Measurements from ENCODE around the gene MT1F.
"Not testable (repeated sequence)": the region's sequence is repeated elsewhere in the genome, so short reads cannot be mapped to it uniquely, and the experiment has no call there.

Gene MT1F

DNA sequence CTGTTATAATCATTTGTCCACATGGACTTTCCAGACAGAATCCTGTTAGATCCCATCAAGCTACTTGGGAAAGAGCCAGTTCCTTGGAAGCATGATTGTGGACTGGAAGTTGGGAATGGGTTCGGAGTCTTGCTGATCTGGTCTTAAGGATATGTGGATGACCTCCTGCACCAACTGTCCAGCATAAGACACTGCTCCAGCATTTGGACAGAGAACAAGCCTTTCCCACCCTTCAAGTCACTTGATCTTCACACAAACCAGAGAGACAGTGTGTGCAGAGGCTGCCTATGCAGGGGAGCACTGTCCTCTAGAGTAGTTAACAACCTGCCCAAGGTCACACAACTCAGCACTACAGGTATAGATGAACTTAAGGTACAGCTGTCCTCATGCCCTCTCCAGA, 11.9 kb upstream of the MT1F start:
- DNase-seq: no peak

DNA sequence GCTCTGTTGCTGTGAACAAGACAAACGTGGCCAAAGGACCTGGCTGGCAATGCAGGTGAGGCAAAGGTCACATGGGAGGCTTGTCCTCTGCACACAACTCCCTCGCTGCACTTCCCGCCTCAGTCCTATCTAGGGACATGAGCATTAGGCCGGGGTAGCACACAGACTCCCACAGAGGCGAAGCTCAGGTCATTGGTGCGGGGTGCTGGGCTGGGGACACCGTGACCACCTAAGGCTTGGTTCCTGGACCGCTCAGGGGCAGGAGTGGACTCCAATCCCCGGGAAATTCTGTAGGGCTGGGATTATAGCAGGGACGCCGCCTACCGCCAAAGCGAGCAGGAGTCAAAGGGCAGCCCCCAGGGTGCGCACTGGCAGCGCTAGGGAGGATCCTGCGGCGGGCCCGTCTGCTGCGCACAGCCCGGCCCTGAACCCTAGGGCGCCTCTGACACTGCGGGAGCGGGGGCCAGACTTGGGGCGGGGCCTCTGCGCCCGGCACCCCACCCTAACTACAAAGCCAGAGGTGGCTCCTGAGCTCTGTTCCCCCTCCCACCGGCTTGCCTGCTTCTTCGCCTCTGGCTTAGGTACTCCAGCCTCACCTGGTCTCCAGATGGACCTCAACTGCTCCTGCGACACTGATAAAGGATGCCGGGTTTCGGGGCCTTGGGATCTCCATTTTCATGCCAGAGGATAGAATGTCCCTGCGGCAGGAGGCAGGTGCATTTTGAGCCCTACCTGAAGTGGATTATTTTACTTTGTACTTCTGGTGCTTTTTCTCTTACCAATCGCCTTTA, 9.9 kb upstream of the MT1F start:
- no peak for DNase-seq

DNA sequence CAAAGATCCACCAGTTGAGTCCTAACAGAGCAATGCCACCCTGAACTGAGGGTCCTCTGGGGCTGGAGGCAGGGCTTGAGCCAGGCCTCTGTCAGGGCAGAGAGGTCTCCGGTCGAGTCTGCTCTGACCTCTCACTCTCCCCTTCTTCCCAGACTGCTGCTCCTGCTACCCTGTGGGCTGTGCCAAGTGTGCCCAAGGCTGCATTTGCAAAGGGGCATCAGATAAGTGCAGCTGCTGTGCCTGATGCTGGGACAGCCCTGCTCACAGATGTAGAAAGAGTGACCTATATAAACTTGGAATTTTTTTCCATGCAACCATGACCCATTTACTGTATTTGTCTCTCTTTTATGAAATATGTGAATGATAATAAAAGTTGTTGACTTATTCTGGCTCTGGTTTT, 8.5 kb upstream of the MT1F start:
- no peak for DNase-seq

DNA sequence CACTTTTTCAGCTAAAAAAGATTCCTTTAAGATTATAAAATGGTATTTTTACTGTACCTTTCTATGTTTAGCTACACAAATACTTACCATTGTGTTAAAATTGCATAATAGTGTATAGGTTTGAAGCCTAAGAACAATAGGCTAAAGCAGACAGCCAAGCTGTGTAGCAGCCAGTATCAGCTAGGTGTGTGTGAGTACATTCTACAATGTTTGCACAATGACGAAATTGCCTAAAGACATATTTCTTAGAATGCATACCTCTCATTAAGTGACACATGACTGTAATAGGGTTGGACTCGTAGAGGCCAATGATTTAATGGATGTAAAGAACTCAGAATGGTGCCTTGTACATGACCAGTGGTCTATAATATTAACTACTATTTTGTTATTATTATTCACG, 7.9 kb upstream of the MT1F start:
- DNase-seq: no peak

DNA sequence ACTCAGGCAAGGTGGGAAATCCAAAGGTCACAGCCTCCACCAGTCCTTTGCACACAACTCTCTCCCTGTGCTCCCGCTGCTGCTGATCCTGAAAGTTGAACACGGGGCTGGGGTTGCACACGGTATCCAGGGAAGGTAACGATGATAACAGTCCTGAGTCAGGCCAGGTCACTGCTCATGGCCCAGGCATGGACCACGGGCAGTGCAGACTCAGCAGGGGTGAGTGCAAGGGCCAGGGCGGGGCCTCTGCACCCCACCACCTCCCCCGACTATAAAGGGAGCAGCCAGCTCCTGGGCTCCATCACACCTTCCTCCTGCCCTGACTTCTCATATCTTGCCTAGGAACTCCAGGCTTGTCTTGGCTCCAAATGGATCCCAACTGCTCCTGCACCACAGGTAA, 6.2 kb upstream of the MT1F start, which contains the start of gene MT1B:
TSS of gene MT1B (plus strand) at position 301 of the 400 bp plus-strand sequence. CDS start at position 369, 68 bp downstream.
- DNase-seq: no peak

DNA sequence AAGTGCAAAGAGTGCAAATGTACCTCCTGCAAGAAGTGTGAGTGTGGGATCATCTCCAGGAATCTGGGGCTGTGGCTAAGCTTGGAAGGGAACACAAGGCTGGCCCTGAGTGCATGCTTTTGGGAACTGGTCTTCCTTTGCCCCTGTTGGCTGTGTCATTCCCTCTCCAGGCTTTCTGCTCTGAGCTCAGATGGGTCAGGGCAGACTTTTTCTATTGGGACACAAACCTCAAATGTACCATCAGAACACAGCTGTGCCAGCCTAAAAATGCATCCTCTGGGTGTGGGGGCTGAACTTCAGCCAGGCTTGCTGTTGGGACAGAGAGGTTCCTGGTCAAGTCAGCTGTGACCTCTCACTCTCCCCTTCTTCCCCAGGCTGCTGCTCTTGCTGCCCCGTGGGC, 5.2 kb upstream of the MT1F start:
- DNase-seq: no peak

DNA sequence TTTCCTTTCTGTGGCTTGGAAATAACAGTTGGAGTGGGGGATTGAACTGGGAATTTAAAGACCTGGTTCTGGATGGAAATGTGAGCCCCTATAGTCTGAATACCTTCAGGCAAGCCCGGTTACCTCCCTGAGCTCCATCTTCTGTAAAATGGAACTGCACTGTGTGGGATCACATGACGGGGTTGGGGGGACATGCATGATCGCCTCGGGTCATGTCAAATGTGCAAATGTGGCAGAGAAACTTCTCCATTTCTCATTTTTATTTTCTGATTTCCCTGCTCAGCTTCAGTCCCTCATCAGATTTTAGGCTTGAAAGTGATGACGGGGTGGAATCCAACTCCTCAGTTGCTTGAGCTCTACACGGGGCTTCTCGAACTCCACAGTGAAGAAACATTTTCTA, 4.5 kb upstream of the MT1F start:
- DNase-seq: no peak

DNA sequence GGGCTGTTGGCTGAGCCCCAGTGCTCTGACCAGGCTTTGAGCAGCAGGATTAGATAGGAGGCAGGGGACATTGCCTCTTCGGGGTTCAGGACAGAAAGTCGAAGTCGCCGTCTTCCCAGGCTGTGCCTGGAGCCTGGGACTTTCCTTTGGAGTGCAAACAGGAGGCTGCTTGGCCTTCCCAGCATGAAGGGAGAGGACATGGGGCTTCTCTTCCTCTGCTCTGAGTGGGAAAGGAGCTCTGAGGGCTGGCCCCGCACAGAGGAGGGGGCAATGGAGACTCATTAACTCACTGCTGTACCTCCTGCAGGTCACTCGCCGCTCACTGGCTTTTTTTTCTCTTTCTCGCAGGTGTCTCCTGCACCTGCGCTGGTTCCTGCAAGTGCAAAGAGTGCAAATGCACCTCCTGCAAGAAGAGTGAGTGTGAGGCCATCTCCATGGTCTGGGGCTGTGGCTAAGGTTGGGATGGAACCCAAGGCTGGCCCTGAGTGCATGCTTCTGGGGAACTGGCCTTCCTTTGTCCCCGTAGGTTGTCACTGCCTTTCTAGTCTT, 642 bp downstream of the MT1F start:
- no peak for DNase-seq

DNA sequence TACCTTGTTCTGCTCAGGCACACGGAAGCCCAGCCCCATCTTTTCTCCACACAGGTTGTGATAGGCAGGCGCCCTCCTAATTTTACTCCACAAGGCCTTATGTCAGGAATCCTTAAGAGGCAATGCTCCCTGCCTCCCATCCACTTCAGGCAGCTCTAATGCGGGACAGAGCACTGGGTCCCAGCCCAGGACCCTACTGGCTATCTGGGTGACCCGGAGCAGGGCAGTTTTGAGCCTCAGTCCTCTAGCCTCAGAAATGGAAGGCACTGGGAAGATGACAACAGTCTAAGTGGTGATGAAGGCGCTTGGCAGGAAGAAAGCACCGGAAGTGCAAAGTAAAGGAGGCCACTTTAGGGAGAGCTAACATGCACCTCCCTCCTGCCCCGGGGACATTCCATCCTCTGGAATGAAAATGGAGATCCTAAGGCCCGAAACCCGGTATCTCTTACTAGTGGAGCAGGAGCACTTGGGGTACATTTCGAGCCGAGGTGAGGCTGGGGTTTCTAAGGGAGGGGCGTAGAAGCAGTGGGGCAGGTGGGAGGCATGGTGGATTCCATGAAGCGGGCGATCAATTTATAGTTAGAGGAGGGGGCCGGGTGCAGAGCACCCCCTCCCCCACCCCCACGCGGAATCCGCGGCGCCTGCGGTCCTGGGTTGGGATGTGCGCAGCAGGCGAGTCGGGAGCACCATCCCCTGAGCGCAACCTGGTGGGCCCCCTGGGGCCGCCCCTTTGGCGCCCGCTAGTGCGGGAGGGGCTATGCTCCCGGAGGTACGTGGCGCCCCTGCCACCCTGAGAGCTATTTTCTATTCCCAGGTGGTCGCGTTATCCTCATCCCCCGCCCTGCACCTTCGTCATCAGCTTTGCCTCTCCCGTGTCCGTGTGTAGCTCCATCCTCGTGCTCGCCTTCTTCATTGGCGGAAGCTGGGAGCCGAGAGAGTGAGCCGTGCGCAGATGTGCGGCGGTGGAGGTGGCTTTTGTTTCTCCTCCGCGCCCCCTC, 4.9 kb downstream of the MT1F start:
- no peak for DNase-seq

DNA sequence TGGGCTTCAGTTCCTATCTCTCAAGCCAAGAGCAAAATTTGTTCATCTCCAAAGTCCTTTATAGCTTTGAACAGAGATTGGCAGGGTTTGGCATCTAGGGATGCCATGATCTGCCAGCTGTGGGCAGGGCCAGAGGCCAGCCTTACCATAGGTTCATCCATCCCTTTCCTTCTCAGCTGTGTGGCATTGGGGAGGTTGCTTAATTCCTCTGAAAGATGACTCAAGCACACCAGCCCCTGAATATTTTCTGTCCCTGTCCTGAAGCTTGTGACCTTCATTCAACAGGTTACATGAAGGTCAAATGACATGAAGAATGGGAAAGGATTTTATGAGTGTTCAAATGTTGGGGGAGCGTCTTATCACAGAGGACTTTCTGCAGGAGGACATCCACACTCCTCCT, 6.7 kb downstream of the MT1F start:
- DNase-seq: no peak

DNA sequence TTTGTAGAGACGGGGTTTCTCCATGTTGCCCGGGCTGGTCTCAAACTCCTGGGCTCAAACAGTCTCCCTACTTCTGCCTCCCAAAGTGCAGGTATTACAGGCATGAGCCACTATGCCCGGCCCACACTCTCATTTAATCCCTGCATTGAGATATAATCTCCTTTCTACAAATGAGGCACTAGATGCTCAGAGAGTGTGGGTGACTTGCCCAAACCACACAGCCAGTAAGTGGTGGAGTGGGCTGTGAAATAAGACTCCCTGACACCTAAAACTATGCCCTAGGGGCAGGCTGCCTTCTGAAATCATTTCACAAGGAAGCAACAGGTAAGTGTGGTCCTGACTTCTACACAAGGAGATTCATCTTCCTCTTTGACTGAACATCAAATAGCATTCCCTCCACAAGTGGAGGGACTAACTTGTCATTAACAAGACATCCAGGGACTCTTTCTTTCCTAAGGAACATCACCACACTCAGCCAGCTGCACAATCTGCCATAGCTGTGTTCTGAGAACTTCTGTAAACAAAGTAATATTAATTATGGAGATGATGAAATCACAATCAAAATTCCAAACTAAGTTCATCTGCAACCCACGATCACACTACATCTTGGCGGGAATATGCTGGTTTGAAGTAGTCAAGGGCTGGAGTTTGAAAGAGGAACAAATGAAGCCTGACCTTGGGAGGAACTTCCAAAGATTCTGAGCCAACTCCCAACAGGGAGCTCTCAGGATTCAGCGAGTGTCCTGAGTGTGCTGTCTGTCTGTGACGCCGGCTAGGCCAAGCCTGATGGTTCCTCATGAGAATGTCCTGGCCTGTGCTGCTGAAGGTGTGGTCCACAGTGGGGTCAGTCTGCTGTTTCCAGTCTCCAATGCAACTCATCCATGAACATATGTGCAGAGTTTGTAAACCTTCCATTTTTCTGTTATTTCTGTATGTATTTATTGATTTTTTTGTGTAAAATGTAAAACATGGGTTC, 7.8 kb downstream of the MT1F start:
- DNase-seq: not testable (repeated sequence)

DNA sequence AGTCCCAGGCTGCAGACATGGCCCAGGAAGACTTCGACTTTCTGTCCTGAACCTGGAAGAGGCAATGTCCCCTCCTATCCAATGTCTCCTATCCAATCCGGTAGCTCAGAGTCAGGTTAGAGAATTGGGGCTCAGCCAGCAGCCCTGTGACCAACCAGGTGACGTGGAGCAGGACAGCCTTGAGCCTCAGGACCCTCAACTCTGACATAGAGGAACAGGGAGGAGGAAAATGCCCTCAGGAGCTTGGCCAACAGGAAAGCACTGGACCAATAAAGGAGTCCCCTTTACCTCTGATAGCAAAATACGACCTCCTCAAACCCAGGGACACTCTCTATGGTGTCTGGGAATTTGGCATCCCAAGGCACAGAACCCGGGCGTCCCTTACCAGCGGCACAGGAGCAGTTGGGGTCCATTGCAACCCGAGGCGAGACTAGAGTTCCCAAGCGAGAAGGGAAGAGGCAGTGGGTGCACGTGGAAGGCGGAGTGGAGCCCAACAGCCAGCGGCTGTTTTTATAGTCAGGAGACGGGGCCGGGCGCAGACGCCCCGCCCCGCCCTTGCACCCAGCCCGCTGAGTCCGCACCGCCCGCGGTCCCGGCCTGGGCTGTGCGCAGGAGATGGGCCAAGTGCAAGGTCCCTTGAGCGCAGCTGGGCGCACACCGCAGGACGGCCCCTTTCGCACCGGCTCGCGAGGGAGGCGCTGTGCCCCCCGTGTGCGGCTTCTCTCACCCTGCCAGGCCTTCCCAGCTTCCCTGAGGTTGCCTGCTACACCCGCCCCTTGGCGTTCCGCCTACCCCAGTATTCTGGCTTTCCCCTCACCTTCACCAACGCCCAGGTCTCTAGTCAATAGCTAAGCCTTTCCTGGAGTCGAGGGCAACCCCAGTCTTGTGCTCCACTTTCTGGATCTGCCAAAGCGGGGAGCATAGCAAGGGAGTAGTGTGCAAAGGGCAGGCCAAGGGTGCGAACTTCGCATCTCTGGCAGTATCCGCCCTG, 10.1 kb downstream of the MT1F start, which contains the start of gene MT1G:
TSS of gene MT1G (minus strand) at position 485 of the 991 bp plus-strand sequence. CDS start at position 413, 72 bp downstream.
- DNase-seq: no peak

DNA sequence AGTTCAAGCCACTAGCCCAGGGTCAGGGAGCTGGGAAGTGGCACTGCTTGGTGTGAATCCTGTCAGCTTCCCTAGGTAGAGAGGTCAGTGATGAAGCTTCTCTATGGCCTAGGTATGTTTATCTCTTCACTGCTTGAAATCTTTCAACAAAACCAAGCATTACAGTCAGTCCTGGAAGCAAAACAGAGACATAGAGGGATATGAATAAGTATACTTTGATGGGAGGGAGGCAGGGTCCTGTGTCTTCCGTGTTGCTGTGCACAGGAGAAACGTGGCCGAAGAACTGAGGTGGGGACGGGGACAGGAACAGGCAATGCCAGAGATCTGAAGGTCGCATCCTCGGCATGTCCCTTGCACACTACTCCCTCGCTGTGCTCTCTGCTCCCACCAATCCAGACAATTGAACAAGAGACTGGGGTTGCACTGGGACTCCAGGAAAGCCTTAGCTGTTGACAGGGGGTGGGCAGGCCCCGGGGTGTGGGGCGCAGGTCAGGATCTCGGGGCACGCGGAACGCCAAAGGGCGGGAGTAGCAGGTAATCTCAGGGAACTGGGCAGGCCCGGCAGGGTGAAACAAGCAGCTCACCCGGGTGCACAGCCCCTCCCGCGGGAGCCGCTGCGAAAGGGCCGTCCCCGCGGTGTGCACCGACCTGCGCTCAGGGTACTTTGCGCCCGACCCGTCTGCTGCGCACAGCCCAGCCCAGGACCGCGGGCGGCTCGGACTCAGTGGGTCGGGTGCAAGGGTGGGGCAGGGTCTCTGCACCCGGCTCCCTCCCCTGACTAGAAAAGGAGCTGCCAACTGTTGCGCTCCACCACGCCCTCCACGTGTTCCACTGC, 11.5 kb downstream of the MT1F start, which contains the start of gene MT1H:
TSS of gene MT1H (plus strand) at position 810 of the 835 bp plus-strand sequence. CDS start 71 bp downstream, outside the sequence.
- DNase-seq: no peak

DNA sequence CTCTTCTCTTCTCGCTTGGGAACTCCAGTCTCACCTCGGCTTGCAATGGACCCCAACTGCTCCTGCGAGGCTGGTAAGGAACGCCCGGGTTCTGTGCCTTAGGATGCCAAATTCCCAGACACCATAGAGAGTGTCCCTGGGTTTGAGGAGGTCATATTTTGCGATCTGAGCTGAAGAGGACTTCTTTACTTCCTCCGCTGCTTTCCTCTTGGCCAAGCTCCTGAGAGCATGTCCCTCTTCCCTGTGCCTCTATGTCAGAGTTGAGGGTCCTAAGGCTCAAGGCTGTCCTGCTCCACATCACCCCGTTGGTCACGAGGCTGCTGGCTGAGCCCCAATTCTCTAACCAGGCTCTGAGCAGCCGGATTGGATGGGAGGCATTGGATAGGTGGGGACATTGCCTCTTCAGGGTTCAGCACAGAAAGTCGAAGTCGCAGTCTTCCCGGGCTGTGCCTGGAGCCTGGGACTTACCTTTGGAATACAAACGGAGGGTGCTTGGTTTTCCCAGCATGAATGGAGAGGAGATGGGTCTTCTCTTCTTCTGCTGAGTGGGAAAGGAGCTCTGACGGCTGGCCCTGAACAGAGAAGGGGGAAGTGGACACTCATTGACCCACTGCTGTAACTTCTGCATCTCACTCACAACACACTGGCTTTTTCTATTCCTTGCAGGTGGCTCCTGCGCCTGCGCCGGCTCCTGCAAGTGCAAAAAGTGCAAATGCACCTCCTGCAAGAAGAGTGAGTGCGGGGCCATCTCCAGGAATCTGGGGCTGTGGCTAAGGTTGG, 12.3 kb downstream of the MT1F start:
- no peak for DNase-seq

DNA sequence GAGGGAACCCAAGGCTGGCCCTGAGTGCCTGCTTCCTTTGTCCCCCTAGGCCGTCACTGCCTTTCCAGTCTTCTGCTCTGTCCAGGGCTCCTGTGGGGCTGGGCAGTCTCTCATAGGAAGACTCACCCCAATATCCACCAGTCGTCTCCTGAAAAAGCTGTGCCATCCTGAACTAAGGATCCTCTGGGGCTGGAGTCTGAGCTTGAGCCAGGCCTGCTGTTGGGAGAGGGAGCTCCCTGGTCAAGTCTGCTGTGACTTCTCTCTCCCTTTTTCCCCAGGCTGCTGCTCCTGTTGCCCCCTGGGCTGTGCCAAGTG, 12.8 kb downstream of the MT1F start:
- DNase-seq: no peak

DNA sequence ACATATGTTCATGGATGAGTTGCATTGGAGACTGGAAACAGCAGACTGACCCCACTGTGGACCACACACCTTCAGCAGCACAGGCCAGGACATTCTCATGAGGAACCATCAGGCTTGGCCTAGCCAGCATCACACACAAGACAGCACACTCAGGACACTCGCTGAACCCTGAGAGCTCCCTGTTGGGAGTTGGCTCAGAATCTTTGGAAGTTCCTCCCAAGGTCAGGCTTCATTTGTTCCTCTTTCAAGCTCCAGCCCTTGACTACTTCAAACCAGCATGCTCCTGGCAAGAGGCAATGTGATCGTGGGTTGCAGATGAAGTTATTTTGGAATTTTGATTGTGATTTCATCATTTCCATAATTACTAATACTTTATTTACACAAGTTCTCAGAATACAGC, 13.9 kb downstream of the MT1F start:
- not testable (repeated sequence) for DNase-seq

DNA sequence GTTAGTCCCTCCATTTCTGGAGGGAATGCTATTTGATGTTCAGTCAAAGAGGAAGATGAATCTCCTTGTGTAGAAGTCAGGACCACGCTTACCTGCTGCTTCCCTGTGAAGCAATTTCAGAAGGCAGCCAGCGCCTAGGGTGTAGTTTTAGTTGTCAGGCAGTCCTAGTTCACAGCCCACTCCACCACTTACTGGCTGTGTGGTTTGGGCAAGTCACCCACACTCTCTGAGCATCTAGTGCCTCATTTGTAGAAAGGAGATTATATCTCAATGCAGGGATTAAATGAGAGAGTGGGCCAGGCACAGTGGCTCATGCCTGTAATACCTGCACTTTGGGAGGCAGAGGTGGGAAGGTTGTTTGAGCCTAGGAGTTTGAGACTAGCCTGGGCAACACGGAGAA, 14.4 kb downstream of the MT1F start:
- not testable (repeated sequence) for DNase-seq

DNA sequence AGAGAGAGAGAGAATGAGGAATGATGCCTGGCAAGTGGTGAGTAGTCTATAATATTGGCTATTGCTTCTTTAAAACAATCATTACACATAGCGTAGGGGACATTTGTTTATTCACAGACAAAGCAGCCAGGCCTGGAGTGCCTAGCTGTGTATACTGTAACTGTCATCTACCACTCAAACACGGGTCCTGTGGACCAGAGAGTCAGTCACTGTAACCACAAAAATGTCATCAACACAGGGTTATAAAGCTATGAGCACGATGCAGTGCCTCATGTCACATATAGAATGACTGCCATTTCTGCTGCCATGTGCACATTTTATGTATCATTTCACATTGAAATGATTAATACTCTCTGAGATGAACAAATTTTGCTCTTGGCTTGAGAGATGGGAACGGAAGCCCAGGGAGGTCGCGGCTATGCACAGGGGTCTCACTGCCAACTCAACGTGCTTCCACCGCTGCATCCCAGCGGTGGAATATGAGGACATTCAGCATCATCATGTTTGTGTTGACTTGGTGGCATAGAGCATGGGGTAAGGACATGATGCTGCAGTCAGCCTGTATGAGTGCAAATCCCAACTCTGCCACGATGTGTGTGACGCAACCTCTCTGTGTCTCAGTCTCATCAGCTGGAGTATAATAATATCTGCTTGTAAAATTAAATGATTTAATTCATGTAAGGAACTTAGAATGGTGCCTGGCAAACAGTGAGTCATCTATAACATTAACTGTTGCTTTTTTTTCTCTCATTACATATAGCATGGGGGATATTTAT, 15.2 kb downstream of the MT1F start:
- no peak for DNase-seq

All from bone marrow (tissue), 2 donors.